ENCODE measurements around the gene GABRD.

GABRD gene

GRCh38 chr1:1985375-1986050 lies 33.6 kb upstream of the GABRD start:
- DNase-seq (ENCODE audit: low spot score): no peak

GRCh38 chr1:1986451-1987141 lies 32.5 kb upstream of the GABRD start:
- no peak for DNase-seq (ENCODE audit: low spot score)

GRCh38 chr1:1987142-1987510 lies 32.0 kb upstream of the GABRD start:
- DNase-seq (ENCODE audit: low spot score): no peak

- no peak for DNase-seq (ENCODE audit: low spot score)
Observed at GRCh38 chr1:1988061-1988945, 30.8 kb upstream of the GABRD start.

- peak; percentile 2 for DNase-seq (ENCODE audit: low spot score)
Observed at GRCh38 chr1:1989102-1989542, 30.0 kb upstream of the GABRD start.

- no peak for DNase-seq (ENCODE audit: low spot score)
Observed at GRCh38 chr1:1989789-1990188, 29.4 kb upstream of the GABRD start.

GRCh38 chr1:1990222-1990621 lies 28.9 kb upstream of the GABRD start:
- DNase-seq (ENCODE audit: low spot score): peak; percentile 11

GRCh38 chr1:1994536-1994935 lies 24.6 kb upstream of the GABRD start:
- DNase-seq (ENCODE audit: low spot score): no peak

GRCh38 chr1:1996207-1996651 lies 22.9 kb upstream of the GABRD start:
- peak; percentile 37 for DNase-seq (ENCODE audit: low spot score)

GRCh38 chr1:1997576-1997975 lies 21.6 kb upstream of the GABRD start:
- no peak for DNase-seq (ENCODE audit: low spot score)

- no peak for DNase-seq (ENCODE audit: low spot score)
Observed at GRCh38 chr1:2000432-2000831, 18.7 kb upstream of the GABRD start.

GRCh38 chr1:2000850-2001249 lies 18.3 kb upstream of the GABRD start:
- no peak for DNase-seq (ENCODE audit: low spot score)

GRCh38 chr1:2001773-2002411 lies 17.3 kb upstream of the GABRD start:
- no peak for DNase-seq (ENCODE audit: low spot score)

GRCh38 chr1:2003541-2004131 lies 15.5 kb upstream of the GABRD start, which contains the start of gene CFAP74:
Gene CFAP74, minus strand, starts transcription at chr1:2003786. Its CDS starts 12,830 bp downstream, at chr1:1990956.
- DNase-seq (ENCODE audit: low spot score): no peak

GRCh38 chr1:2004856-2005255 lies 14.3 kb upstream of the GABRD start:
- no peak for DNase-seq (ENCODE audit: low spot score)

- DNase-seq (ENCODE audit: low spot score): no peak
Observed at GRCh38 chr1:2009101-2010053, 9.8 kb upstream of the GABRD start.

- no peak for DNase-seq (ENCODE audit: low spot score)
Observed at GRCh38 chr1:2014181-2014580, 5.0 kb upstream of the GABRD start.

GRCh38 chr1:2014741-2015735 lies 4.1 kb upstream of the GABRD start:
- DNase-seq (ENCODE audit: low spot score): no peak

- DNase-seq (ENCODE audit: low spot score): peak; percentile 11
Observed at GRCh38 chr1:2016123-2016522, 3.0 kb upstream of the GABRD start.
